D721Med (cell line): ENCODE data around the gene MOB4.

Source experiments
- DNase-seq: peaks from one replicate; pipeline ENCODE4 v3.0.0; 2011; ENCODE audit warnings: low spot score; ENCODE audit not compliant: insufficient read length
- FAIRE-seq: peaks from 2 replicates; lab custom pipeline; 2011; peaks lifted over from hg19 to GRCh38; lab: Jason Lieb, UNC
- TF ChIP-seq, protein P1 (sequence below): IDR thresholded peaks from 2 replicates; pipeline ENCODE4 v1.5.1; 2012; ENCODE audit warnings: mild to moderate bottlenecking, control low read depth; ENCODE audit not compliant: insufficient read depth; ENCODE audit errors: missing control alignments

MOB4 gene

GRCh38 chr2:197591339-197592072 is 75.6 kb downstream of the MOB4 start:
- DNase-seq (no peak), FAIRE-seq (no peak)

DNA sequence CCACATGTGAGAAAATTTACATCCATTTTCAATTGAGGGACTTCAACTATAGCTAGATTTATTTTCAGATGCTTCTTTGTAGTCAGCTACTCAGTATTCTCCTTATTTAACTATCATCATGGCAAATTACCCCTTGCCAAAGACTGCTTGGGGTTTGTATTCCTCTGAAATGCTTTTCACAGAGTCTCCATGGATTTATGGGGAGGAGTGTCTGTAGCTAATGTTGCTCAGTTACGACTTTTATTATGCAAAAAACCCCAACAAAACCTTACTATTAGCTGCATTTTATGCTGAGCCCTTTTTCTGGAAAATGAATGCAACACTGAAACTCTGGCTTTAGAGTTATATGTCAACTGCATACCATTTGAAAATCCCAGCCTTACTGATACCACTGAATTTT is 80.9 kb downstream of the MOB4 start:
- DNase-seq = no peak
- FAIRE-seq = no peak
- TF ChIP-seq, protein P1, sequence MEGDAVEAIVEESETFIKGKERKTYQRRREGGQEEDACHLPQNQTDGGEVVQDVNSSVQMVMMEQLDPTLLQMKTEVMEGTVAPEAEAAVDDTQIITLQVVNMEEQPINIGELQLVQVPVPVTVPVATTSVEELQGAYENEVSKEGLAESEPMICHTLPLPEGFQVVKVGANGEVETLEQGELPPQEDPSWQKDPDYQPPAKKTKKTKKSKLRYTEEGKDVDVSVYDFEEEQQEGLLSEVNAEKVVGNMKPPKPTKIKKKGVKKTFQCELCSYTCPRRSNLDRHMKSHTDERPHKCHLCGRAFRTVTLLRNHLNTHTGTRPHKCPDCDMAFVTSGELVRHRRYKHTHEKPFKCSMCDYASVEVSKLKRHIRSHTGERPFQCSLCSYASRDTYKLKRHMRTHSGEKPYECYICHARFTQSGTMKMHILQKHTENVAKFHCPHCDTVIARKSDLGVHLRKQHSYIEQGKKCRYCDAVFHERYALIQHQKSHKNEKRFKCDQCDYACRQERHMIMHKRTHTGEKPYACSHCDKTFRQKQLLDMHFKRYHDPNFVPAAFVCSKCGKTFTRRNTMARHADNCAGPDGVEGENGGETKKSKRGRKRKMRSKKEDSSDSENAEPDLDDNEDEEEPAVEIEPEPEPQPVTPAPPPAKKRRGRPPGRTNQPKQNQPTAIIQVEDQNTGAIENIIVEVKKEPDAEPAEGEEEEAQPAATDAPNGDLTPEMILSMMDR = no peak

More at GRCh38 chr2:197591339-197592072, 75.6 kb downstream of the MOB4 start:
- TF ChIP-seq, protein P1 = no peak

DNA sequence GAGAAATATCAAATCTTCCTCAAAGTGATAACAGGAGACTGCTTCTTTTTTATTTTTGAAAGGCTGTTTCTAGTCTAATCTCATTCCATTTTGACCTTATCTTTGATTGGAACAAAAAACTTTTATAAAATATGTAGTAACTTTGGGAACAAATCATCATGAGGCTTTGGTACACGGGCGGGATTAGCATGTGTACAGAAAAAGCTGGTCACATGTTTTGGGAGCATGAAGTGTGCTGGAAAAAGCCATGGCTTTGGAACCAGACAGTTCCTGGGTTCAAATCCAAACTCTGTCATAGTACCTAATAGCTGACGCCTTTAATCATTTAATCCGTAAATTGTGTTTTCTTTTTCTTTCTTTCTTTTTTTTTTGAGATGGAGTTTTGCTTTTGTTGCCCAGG is 81.3 kb downstream of the MOB4 start:
- no peak for FAIRE-seq
- TF ChIP-seq, protein P1 = no peak
- DNase-seq = no peak

GRCh38 chr2:197598450-197598849 is 82.6 kb downstream of the MOB4 start:
- FAIRE-seq (no peak), DNase-seq (no peak)
- TF ChIP-seq, protein P1 = no peak

DNA sequence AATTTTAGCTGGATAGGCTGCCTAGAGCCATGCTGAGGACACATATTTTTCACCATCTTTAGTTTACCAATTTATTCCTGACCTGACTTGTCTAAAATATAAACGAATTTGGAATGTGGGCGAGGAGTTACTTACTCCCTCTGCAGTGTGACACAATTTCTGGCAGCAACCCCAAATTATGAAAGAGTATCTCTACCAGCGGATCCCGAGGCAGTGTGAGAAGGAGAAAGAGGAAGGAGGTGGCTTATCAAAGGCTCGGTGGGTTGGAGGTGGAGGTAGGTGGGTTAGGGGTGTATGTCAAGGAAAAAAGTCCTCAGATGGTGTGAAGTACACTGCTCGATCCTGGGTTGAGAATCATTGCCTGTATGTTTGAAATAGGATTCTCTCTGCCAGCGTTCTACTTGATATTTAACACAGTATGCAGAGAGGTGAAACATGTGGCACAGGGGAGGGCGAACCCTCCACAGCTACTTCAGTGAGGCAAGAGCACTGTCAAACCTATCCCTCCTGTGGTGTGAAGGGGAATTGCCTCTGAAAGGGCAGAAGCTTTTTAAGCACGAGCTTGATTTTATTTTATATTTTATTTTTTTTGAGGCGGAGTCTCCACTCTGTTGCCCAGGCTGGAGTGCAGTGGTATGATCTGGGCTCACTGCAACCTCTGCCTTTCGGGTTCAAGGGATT is 83.6 kb downstream of the MOB4 start:
- TF ChIP-seq, protein P1 = peak; percentile 19
- DNase-seq (no peak), FAIRE-seq (no peak)

- TF ChIP-seq, protein P1 = no peak
- no peak for FAIRE-seq
- no peak for DNase-seq
Observed at GRCh38 chr2:197600306-197600705, 84.4 kb downstream of the MOB4 start.

- no peak for FAIRE-seq
- TF ChIP-seq, protein P1 = no peak
- DNase-seq = no peak
Observed at GRCh38 chr2:197601726-197602125, 85.9 kb downstream of the MOB4 start.
